K562 (cell line): Measurements from ENCODE around the gene EXOSC9. TPM values are rescaled to one million over a fixed set of nuclear protein-coding genes. Genes with fewer than 3 reads are reported as not detected.

ENCODE experiments used
- ATF2 ChIP-seq: sonication (generic); formaldehyde crosslinking; IDR thresholded peaks from 2 replicates; pipeline ENCODE4 v1.8.1; 2022; ENCODE audit warnings: missing genetic modification reagents
- ATF7 ChIP-seq: fragments of 450-650 bp; IDR thresholded peaks from 2 replicates; pipeline ENCODE4 v1.7.1; 2014; ENCODE audit warnings: mild to moderate bottlenecking, moderate library complexity
- DPF2 ChIP-seq: fragments of 450-650 bp; IDR thresholded peaks from 2 replicates; pipeline ENCODE4 v1.6.1; 2016
- ERF ChIP-seq: fragments of 450-650 bp; formaldehyde crosslinking; IDR thresholded peaks from 2 replicates; pipeline ENCODE4 v1.4.0; 2020; ENCODE audit warnings: mild to moderate bottlenecking, mixed read lengths
- FOXK2 ChIP-seq, 2 experiments: fragments of 450-650 bp; IDR thresholded peaks in 1 of 2; conservative IDR thresholded peaks in 1 of 2; 2 replicates each; pipeline ENCODE4 v1.6.1; 2016; ENCODE audit warnings: low read depth in 2 of 2, mild to moderate bottlenecking in 1 of 2
- HEY1 ChIP-seq: fragments of 250-450 bp; sonication (Bioruptor Pico); IDR thresholded peaks from 2 replicates; pipeline ENCODE4 v1.5.0; 2020; ENCODE audit warnings: mild to moderate bottlenecking, moderate library complexity, borderline replicate concordance
- KDM2B ChIP-seq: fragments of 250-450 bp; sonication (Bioruptor Pico); IDR thresholded peaks from 2 replicates; pipeline ENCODE4 v1.8.0; 2021; ENCODE audit warnings: mild to moderate bottlenecking, moderate library complexity
- MCM3 ChIP-seq: fragments of 450-650 bp; IDR thresholded peaks from 2 replicates; pipeline ENCODE4 v1.6.1; 2016
- NFIC ChIP-seq: fragments of 450-650 bp; IDR thresholded peaks from 2 replicates; pipeline ENCODE4 v1.6.1; 2017; ENCODE audit warnings: mild to moderate bottlenecking, inconsistent platforms
- PHF20 ChIP-seq: fragments of 450-650 bp; IDR thresholded peaks from 2 replicates; pipeline ENCODE4 v1.6.1; 2018; ENCODE audit not compliant: partially characterized antibody
- RB1 ChIP-seq: fragments of 450-650 bp; IDR thresholded peaks from 2 replicates; pipeline ENCODE4 v1.6.1; 2017; ENCODE audit warnings: low read depth, mild to moderate bottlenecking
- RBM22 ChIP-seq: fragments of 200-400 bp; formaldehyde crosslinking; IDR thresholded peaks from 2 replicates; pipeline ENCODE4 v1.6.1; 2018; ENCODE audit warnings: low read length, low read depth; ENCODE audit not compliant: poor library complexity, severe bottlenecking
- RFX5 ChIP-seq: IDR thresholded peaks from 2 replicates; pipeline ENCODE4 v1.6.1; 2011; ENCODE audit warnings: low read depth, mild to moderate bottlenecking, improper control_type of control experiment, low read length
- SIRT6 ChIP-seq: IDR thresholded peaks from one replicate; pipeline ENCODE4 v1.6.1; 2012; ENCODE audit warnings: low read depth, mild to moderate bottlenecking, control low read depth, inconsistent platforms, low read length, moderate library complexity
- ZBTB1 ChIP-seq: sonication (generic); formaldehyde crosslinking; IDR thresholded peaks from 2 replicates; pipeline ENCODE4 v1.8.1; 2023; ENCODE audit warnings: missing genetic modification reagents, low read depth, mild to moderate bottlenecking, borderline replicate concordance
- ZNF124 ChIP-seq: sonication (generic); formaldehyde crosslinking; IDR thresholded peaks from 2 replicates; pipeline ENCODE4 v1.8.1; 2022; ENCODE audit warnings: missing genetic modification reagents
- ZNF431 ChIP-seq: sonication (generic); formaldehyde crosslinking; IDR thresholded peaks from 2 replicates; pipeline ENCODE4 v1.8.0; 2022; ENCODE audit warnings: mild to moderate bottlenecking, missing genetic modification reagents
- ZNF644 ChIP-seq: fragments of 200-800 bp; sonication (Bioruptor generic); IDR thresholded peaks from 2 replicates; pipeline ENCODE4 v1.6.1; 2016; ENCODE audit warnings: low read depth, missing genetic modification characterization, missing compliant biosample characterization
- ZNF76 ChIP-seq: fragments of 250-450 bp; sonication (Bioruptor Pico); IDR thresholded peaks from 2 replicates; pipeline ENCODE4 v1.4.0; 2020; ENCODE audit warnings: mild to moderate bottlenecking, moderate library complexity, borderline replicate concordance
- polyA plus RNA-seq, 8 experiments: library from polyadenylated mRNA; depleted of rRNA in 4 of 8; stranded (reverse) in 5 of 8; unstranded in 3 of 8; fragments of >200 nt; fragmentation: Nextera tagmentation in 2 of 8; fragmentation: Illumina TruSeq in 1 of 8; extraction: Ambion mirVana in 2 of 8; extraction: Trizol in 1 of 8; gene quantifications; 2 replicates each; pipeline versions ENCODE4 v1.2.1 to v1.2.3, GENCODE V29; 2011 to 2014; ENCODE audit warnings: inconsistent platforms in 1 of 8, missing spikeins in 1 of 8
- total RNA-seq, 7 experiments: library from RNA; depleted of rRNA in 6 of 7; stranded (reverse); fragments of >200 nt in 6 of 7; fragmentation: Illumina TruSeq in 2 of 7; extraction: Trizol in 2 of 7; gene quantifications; 2 replicates each; pipeline versions ENCODE4 v1.2.1 to v1.2.3, GENCODE V29; 2011 to 2021; ENCODE audit warnings: low replicate concordance in 1 of 7
- TF ChIP-seq, protein P1 (sequence below), 3 experiments: fragments of 200-800 bp in 1 of 3; sonication (Bioruptor generic) in 1 of 3; sonication (generic) in 1 of 3; formaldehyde crosslinking in 1 of 3; IDR thresholded peaks; 2 replicates each; pipeline versions ENCODE4 v1.6.1 to v1.8.0; 2016 to 2022; ENCODE audit warnings: mild to moderate bottlenecking in 2 of 3, missing compliant biosample characterization in 2 of 3, missing genetic modification characterization in 2 of 3, missing genetic modification reagents in 1 of 3
- TF ChIP-seq, protein P2 (sequence below): fragments of 250-450 bp; sonication (Bioruptor Pico); IDR thresholded peaks from 2 replicates; pipeline ENCODE4 v1.5.0; 2022; ENCODE audit warnings: mild to moderate bottlenecking
- TF ChIP-seq, protein P3 (sequence below): fragments of 450-650 bp; IDR thresholded peaks from 2 replicates; pipeline ENCODE4 v1.7.1; 2018; ENCODE audit warnings: mild to moderate bottlenecking, low read depth; ENCODE audit not compliant: partially characterized antibody

Gene EXOSC9
- total and polyA plus RNA-seq, 9 of the 15 experiments (the other 6 are each of a cell fraction or from before 2014, with no cell fraction given) = 64.7 to 166 (median 115) TPM

- TF ChIP-seq FOXK2 (conservative IDR thresholded peaks at IDR 0.05 in 1 of 2, IDR thresholded peaks at IDR 0.05 in 1 of 2; ENCODE audit: low read depth in 2 of 2) (peak in 1 of 2 experiments; percentile 39; a peak in 1 of 4 replicates), ATF7 (peak; percentile 79), KDM2B (CRISPR knock-in tag) (no peak), ZNF644 (tag) (peak; percentile 69; the same call in 1 of the 2 replicates), DPF2 (peak; percentile 93), ZBTB1 (CRISPR knock-in tag) (no peak), RB1 (no peak; the same call in 1 of the 2 replicates), RBM22 (no peak), SIRT6 (no peak), ATF2 (CRISPR knock-in tag) (no peak), ZNF76 (CRISPR knock-in tag) (no peak), PHF20 (no peak), MCM3 (no peak), ZNF124 (CRISPR knock-in tag) (no peak), ZNF431 (CRISPR knock-in tag) (no peak), ERF (CRISPR knock-in tag) (no peak), HEY1 (CRISPR knock-in tag) (no peak; the same call in 1 of the 2 replicates), NFIC (peak; percentile 84), RFX5 (no peak)
- TF ChIP-seq, protein P1, sequence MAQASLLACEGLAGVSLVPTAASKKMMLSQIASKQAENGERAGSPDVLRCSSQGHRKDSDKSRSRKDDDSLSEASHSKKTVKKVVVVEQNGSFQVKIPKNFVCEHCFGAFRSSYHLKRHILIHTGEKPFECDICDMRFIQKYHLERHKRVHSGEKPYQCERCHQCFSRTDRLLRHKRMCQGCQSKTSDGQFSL (CRISPR knock-in tag; IDR thresholded peaks at IDR 0.05) = no peak
- TF ChIP-seq, protein P1 (tag; IDR thresholded peaks at IDR 0.05) = no peak
- TF ChIP-seq, protein P2, sequence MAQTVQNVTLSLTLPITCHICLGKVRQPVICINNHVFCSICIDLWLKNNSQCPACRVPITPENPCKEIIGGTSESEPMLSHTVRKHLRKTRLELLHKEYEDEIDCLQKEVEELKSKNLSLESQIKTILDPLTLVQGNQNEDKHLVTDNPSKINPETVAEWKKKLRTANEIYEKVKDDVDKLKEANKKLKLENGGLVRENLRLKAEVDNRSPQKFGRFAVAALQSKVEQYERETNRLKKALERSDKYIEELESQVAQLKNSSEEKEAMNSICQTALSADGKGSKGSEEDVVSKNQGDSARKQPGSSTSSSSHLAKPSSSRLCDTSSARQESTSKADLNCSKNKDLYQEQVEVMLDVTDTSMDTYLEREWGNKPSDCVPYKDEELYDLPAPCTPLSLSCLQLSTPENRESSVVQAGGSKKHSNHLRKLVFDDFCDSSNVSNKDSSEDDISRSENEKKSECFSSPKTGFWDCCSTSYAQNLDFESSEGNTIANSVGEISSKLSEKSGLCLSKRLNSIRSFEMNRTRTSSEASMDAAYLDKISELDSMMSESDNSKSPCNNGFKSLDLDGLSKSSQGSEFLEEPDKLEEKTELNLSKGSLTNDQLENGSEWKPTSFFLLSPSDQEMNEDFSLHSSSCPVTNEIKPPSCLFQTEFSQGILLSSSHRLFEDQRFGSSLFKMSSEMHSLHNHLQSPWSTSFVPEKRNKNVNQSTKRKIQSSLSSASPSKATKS (CRISPR knock-in tag) = no peak
- TF ChIP-seq, protein P3, sequence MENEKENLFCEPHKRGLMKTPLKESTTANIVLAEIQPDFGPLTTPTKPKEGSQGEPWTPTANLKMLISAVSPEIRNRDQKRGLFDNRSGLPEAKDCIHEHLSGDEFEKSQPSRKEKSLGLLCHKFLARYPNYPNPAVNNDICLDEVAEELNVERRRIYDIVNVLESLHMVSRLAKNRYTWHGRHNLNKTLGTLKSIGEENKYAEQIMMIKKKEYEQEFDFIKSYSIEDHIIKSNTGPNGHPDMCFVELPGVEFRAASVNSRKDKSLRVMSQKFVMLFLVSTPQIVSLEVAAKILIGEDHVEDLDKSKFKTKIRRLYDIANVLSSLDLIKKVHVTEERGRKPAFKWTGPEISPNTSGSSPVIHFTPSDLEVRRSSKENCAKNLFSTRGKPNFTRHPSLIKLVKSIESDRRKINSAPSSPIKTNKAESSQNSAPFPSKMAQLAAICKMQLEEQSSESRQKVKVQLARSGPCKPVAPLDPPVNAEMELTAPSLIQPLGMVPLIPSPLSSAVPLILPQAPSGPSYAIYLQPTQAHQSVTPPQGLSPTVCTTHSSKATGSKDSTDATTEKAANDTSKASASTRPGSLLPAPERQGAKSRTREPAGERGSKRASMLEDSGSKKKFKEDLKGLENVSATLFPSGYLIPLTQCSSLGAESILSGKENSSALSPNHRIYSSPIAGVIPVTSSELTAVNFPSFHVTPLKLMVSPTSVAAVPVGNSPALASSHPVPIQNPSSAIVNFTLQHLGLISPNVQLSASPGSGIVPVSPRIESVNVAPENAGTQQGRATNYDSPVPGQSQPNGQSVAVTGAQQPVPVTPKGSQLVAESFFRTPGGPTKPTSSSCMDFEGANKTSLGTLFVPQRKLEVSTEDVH = no peak
These were observed 10.1 kb upstream of the EXOSC9 start (continued) for GRCh38 chr4:121790976-121791375.
